GM18498 (cell line): Measurements from ENCODE around the gene THEM4.
A peak's percentile ranks its signal among the peaks of the same experiment; 100 is the strongest.

Experiments
- ATAC-seq: cut with Tn5 transposase; IDR thresholded peaks from one replicate; pipeline ENCODE4 v1.9.1; 2021; ENCODE audit warnings: mild to moderate bottlenecking, moderate library complexity; ENCODE audit not compliant: unreplicated experiment

Gene THEM4

DNA sequence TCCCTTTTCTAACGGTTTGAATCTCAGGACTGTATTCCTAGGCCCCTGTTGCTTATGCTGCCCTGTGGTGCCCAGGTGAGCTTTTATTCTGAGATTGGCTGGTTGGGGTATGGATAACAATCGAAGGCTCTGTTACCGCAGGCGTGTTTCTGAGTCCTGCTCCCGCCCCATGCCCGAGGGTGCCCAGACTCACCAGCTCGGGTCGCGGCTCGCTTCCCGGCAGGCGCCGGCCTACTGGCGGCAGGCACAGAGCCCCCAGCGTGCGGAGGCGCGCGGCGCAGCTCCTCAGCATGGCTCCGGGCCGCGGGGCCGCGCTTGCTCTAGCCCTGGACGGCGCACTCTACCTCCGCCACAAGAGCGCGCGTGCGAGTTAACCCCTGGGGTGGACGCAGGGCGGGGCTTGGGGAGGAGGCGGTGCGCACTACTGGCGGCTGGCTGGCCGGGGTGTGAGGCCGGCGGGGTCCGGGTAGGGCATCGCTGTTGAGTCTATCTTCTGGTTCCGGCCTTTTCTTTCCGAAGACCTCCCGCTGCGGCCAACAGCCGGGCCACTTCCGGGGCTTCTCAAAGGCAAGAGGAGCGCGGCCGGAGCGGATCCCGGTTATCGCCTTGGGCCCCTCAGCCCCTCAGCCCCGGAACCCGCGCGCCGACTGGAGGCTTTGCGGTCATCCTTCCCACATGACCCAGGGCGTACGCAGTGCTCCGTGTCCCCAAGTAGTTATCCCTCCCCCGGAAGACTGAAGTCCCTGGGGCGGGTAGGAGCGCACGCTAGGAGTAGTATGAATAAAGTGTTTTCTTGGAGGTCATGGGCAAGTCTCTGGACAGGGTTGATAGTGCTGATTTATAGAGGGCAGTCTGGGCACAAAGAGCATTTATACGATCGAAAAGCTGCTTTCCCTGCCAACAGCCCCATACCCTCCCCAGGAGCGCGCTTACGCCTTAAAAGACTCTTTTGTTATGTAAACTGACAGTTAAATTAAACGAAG lies at the start of gene THEM4:
TSS of gene THEM4 (minus strand) at position 345 of the 983 bp plus-strand sequence. CDS start at position 292, 53 bp downstream.
- ATAC-seq = peak; percentile 99

DNA sequence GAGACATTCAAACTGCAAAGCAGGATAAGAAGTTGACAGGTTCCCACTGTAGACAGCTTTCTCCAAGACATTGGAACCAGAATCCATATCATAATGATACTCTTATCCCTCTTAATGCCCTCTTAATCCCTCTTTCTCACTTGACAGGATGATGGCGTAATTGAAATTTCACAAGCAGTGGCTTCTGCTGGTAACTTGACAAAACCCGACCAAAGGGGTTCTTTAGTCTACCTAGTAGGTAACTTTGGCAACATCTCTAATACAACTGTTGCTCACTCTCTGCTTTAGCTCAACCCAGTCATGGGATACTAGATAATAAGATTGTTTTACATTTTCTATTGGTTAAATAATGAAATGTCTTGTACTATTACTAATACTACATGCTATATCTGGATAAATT lies 49.6 kb upstream of the THEM4 start:
- no peak for ATAC-seq

- ATAC-seq = no peak
These were observed 47.7 kb upstream of the THEM4 start for GRCh38 chr1:151956957-151957497.

DNA sequence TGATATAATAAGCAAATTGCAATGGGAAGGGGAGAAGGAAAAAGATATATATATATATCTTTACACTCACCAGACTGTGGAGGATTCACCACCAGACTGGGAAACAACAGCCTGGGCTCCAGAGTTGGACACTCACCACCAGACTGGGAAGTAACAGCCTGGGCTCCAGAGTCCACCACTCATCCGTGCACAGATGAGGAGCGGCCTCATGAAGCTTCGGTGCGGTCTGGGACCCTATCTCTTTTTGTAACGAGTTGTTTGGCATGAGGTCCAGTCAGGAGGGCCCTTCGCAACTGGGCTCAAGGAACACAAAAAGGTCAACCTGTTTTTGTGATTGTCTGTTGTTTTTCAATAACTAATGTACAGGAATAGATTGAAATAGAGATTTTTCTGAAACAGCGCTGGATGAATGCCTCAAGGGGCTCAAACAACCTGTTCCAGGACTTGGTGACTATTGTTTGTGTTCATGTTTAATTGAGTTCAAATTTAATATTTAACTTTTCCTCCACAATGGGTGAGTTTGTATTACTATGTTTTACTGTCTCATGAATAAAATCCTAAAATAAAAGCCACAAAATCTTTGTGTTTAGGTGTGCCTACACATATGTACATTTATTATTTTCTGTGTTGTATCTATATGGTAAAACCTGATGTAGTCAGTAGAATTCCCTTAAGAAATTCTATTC lies 44.2 kb upstream of the THEM4 start:
- no peak for ATAC-seq

DNA sequence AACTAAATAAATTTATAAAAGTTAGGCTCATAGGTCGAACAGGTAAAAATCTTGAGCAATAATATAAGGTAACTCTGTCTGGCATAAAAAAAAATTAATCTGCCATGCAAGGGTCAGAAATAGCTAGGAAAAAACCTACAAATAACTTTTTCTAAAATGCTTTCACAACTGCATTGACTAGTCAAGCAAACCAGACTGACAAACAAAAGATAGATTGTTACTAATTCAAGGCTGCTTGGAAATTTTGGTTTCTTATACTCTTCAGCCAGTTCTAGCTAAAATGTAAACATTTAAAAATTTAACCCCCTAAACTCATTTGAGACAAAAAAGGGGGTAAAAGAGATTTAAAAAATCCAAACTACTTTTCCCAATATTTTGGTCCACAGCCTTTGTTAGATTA lies 43.5 kb upstream of the THEM4 start:
- no peak for ATAC-seq

DNA sequence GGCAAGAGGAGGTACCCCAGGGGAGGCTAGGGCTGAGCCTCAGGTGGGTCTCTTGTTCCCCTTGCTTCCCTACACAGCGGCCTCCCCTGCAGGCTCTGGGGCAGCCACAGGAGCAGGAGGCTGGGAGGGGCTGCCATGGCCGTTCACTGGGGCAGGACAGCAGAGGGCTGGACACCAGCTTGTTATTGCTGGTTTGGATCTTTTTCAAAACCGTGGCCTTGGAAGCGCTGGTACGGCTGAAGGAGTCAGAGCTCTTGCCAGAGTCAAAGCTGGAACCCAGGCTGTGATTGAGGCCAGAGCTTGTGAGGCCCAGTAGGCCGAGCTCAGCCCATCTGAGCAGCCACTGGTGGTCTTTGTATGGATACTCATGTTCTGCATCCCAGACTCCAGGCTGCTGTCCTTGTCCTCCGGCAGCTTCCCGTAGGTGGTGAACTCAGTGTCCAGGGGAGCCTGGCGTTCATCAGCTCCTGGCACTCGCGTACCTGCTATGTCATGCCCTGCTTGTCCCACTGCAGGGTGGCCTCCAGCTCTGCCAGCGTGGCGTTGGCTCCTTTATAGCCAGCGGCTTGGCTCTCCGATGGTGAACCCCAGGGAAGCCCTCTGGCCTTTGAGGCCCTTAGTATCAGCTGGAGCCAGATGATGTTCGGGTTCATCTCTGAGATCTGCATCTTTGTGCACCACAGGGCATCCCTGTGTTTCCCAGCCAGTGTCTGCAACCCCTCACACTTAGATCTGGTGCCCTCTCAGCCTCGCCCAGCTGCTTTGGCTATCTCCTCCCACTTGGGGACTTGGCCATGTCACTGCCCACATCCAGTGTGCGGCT lies 40.3 kb upstream of the THEM4 start:
- no peak for ATAC-seq

- ATAC-seq = no peak
These were observed 39.2 kb upstream of the THEM4 start for GRCh38 chr1:151948506-151948905.

- no peak for ATAC-seq
These were observed 37.8 kb upstream of the THEM4 start for GRCh38 chr1:151947140-151947539.

- ATAC-seq = no peak
These were observed 36.7 kb upstream of the THEM4 start for GRCh38 chr1:151945725-151946722.

DNA sequence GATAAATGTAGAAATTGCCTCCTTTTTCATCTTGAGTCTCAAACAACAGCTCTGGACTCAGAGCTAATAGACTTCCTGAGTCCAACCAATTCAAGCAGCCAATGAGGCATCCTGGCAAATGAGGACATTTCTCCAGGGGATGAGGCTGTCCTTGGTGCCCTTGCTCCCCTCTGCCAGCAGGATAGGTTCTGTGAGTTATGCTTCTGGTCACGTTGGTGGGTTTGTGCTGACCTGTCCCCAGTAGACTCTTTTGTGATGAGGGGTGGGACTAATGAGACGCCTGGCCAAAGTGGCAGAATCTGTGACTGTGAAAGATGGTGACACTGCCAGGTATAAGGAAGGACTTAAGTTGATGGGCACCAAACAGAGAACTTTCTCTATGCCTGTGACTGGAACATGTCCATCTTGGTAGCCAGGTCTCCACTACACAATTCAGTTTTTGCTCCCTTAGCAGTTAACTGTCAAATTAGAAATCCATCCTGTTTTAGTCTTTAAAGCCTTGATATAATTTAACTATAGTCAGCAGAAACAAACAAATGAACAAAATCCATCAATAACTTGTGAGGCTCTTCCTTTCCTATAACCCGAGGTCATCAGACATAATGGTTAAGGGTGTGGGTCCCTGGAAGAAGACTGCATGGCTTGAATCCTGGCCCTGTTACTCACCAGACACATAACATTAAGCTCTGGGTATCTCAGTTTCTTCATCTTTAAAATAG lies 35.7 kb upstream of the THEM4 start:
- ATAC-seq = no peak

DNA sequence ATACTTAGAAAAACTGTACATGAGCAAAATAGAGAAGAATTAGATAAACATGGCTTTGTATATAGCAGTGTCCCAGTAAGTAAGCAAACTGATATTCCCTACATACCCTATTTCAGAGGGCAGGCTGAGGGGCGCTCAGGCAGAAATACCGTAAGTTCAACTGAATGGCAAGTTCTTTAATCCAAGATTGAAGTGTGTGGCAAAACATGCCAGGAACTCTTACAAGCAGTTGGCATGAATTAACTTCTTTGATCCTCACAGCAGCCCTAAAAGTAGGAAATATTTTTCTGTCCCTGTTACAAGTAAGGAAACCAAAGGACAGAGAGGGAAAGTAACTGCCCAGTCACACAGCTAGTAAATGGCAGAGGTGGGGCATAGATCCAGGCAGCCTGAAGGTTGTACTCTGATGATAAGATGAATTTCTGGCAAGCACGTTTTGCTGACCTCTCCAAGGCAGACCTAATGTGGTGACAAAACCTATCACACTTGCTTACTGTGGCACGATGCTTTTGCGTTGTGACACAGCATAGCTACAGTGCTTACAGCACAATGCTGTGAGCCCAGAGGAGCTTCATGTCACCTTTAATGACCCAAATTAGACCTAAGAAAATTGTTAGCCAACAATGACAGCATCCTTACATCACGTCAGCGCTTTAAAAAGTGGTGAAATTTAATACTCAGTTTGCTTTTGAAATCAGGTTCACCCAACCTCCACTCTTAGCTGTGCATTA lies 35.0 kb upstream of the THEM4 start:
- ATAC-seq = no peak

GRCh38 chr1:151943591-151943990 lies 34.3 kb upstream of the THEM4 start:
- ATAC-seq = no peak

- ATAC-seq = no peak
These were observed 33.6 kb upstream of the THEM4 start for GRCh38 chr1:151942882-151943281.

DNA sequence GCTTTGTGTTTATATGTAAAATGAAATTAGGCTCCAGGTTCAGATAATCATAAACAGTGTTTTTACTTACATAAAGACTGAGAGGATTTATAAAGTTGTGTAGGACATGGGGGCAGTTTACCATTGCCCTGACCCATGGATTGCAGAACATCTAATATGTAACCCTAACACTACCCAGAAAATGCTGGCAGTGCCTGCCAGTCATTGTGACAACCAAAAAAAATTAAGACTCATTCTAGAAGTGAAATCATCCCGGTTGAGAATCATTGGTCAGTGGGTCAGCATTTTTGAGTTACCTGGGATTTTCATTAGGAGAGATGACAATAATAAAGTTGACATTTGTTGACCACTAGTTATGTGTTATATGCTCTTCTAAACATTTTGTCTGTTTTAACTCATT lies 31.2 kb upstream of the THEM4 start:
- no peak for ATAC-seq

DNA sequence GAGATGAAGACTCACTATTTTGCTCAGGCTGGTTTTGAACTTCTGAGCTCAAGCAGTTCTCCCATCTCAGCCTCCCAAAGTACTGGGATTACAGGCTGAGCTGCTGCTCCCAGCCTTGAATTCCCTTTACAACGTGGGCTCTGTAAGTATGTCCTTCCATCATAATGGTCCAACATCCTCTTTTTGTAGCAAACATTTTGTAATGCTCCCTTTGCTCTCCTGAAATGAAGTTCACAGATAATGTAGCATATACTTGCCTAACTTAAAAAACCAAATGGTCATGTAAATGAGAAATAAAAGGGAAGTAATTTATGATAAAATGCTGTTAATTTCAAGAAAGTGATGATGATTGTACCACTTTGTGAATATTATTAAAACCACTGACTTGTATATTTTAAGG lies 30.5 kb upstream of the THEM4 start:
- no peak for ATAC-seq

- no peak for ATAC-seq
These were observed 29.8 kb upstream of the THEM4 start for GRCh38 chr1:151939141-151939540.

- ATAC-seq = no peak
These were observed 27.3 kb upstream of the THEM4 start for GRCh38 chr1:151936653-151937052.

DNA sequence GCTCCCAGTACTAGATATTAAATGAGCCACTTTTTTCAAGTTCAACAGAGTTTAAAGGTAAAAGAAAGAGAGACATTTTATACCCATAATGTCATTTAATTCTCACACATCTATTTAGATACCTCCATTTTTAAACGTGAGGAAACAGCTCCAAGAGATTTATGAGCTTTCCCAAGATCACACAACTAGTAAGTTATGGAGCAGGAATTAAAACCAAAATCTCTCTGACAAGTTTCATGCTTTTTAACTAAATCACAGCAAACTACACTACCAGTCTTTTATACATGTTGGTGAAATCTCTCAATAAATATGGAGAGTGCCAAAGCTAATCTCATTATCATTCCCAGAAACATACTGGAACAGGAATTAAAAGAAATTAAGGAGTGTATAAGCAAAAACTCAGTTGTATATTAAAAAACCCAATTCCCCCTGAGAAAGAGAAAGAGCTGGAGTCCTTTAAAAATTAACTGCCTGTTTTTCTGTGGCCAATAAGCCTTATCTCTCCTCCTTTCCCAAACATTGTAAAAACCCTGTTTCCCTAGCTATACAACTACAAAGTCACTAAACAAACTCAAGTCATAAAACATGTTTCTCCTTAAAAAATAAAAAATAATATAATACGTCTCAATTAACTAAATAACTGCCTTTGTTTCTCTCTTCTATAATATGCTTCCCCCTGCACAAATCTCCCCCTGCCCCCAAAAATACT lies 26.7 kb upstream of the THEM4 start:
- no peak for ATAC-seq
